ENCODE data around the gene HELZ2. TPM values are rescaled to one million over a fixed set of nuclear protein-coding genes. Genes with fewer than 3 reads are reported as not detected.

HELZ2 gene
- total RNA-seq, 1 experiment from 2014 or later = 27.9 TPM

- no peak overlapping the region for H3K14ac ChIP-seq (ENCODE audit: insufficient read depth, low read length)
- H3K79me2 ChIP-seq (ENCODE audit: insufficient read depth, low read length) = no peaks in the 10 kb centered on the region
- no peak overlapping the region for H4K5ac ChIP-seq (ENCODE audit: insufficient read length, low read depth, low read length)
- WGBS (ENCODE audit: extremely low coverage, insufficient read length, low lambda C conversion rate) = no CpG with 5 or more reads among the region's 35 CpGs
- no peaks in the 10 kb centered on the region for H3K4me1 ChIP-seq (ENCODE audit: insufficient read depth, low read length)
- H3K4me2 ChIP-seq (ENCODE audit: insufficient read depth, insufficient read length, low read length) = no peak overlapping the region
- no peak overlapping the region for H3K23ac ChIP-seq (ENCODE audit: insufficient read length, low read depth, low read length)
- Mint-ChIP-seq H3K36me3 (ENCODE audit: insufficient read depth in 1 of 3, low read depth in 3 of 3) (no peaks in the 10 kb centered on the region), H3K4me3 (no peak overlapping the region), H3K27me3 (ENCODE audit: low read depth) (no peaks in the 10 kb centered on the region), H3K4me1 (peaks cover 3 to 8% of the 10 kb centered on the region in 2 experiments; a peak in 3 of 4 replicates), H3K9me3 (no peaks in the 10 kb centered on the region), H3K27ac (peak overlapping the region in 2 of 3 experiments; percentile 49 to 61; a peak in 3 of 7 replicates)
- no peak overlapping the region for H2AFZ ChIP-seq (ENCODE audit: low read length)
- no peak for TF ChIP-seq CTCF (conservative IDR thresholded peaks at IDR 0.05)
- H3K18ac ChIP-seq (ENCODE audit: insufficient read length, low read depth, low read length) = no peak overlapping the region
- H3K4ac ChIP-seq (ENCODE audit: low read depth, low read length) = no peak overlapping the region
- no peaks in the 10 kb centered on the region for H3K79me1 ChIP-seq (ENCODE audit: insufficient read depth, low read depth, low read length, poor library complexity, severe bottlenecking)
- no peak overlapping the region for H4K91ac ChIP-seq (ENCODE audit: insufficient read length, low read depth, low read length)
- H4K20me1 ChIP-seq (ENCODE audit: control insufficient read depth, insufficient read depth, insufficient read length) = peaks cover 5% of the 10 kb centered on the region
- H2BK120ac ChIP-seq (ENCODE audit: low read depth, low read length, poor library complexity, severe bottlenecking) = no peak overlapping the region
- H2BK12ac ChIP-seq (ENCODE audit: insufficient read length, low read depth, low read length) = no peak overlapping the region
- no peaks in the 10 kb centered on the region for H3K23me2 ChIP-seq (ENCODE audit: insufficient read length, low read depth, low read length, poor library complexity, severe bottlenecking)
- H2BK5ac ChIP-seq (ENCODE audit: insufficient read length, low read length) = no peak overlapping the region
- H3K56ac ChIP-seq (ENCODE audit: insufficient read length, low read depth, low read length) = no peak overlapping the region
- no peaks in the 10 kb centered on the region for H3K27me3 ChIP-seq (ENCODE audit: insufficient read depth, low read length)
- no peak overlapping the region for H2BK20ac ChIP-seq (ENCODE audit: low read depth, low read length, poor library complexity, severe bottlenecking)
- no peak overlapping the region for H3K9ac ChIP-seq (ENCODE audit: extremely low read depth, insufficient read length, low read length)
- H3K9me3 ChIP-seq (ENCODE audit: control insufficient read depth, low read depth, low read length) = no peaks in the 10 kb centered on the region
- DNase-seq = no peak
- H3K27ac ChIP-seq (ENCODE audit: insufficient read length, low read depth, low read length) = no peak overlapping the region
- no peak overlapping the region for H4K8ac ChIP-seq (replicated peaks; ENCODE audit: insufficient read length, low read depth, low read length)
- no peak overlapping the region for H3T11ph ChIP-seq (ENCODE audit: low read length)
- no peak overlapping the region for H2BK15ac ChIP-seq (ENCODE audit: low read depth, low read length)
- no peak overlapping the region for H2AK5ac ChIP-seq (ENCODE audit: insufficient read length, low read length)
These were observed 37.6 kb downstream of the HELZ2 start for GRCh38 chr20:63536241-63536977.
